HG03159 (cell line): ENCODE measurements around the gene CNNM3.
"Not testable (repeated sequence)": the region's sequence is repeated elsewhere in the genome, so short reads cannot be mapped to it uniquely, and the experiment has no call there.

Experiments
- ATAC-seq: cut with Tn5 transposase; IDR thresholded peaks from one replicate; pipeline ENCODE4 v1.9.1; 2021; ENCODE audit warnings: mild to moderate bottlenecking, moderate library complexity; ENCODE audit not compliant: unreplicated experiment

The CNNM3 gene

GRCh38 chr2:96816127-96816835 is at the start of gene CNNM3:
CNNM3 (plus strand) TSS chr2:96816268; CDS start chr2:96816278, 10 bp downstream.
- ATAC-seq, result peak; percentile 89

GRCh38 chr2:96767135-96767871 is 48.8 kb upstream of the CNNM3 start:
- no peak for ATAC-seq

- peak; percentile 58 for ATAC-seq
Observed at GRCh38 chr2:96768083-96768561, 47.9 kb upstream of the CNNM3 start.

GRCh38 chr2:96769814-96770213 is 46.3 kb upstream of the CNNM3 start:
- ATAC-seq, result no peak

- no peak for ATAC-seq
Observed at GRCh38 chr2:96770442-96771202, 45.4 kb upstream of the CNNM3 start.

- ATAC-seq, result no peak
Observed at GRCh38 chr2:96771796-96772618, 44.1 kb upstream of the CNNM3 start.

GRCh38 chr2:96772903-96773671 is 43.0 kb upstream of the CNNM3 start:
- ATAC-seq, result no peak

GRCh38 chr2:96773922-96774321 is 42.1 kb upstream of the CNNM3 start:
- no peak for ATAC-seq

GRCh38 chr2:96775160-96775559 is 40.9 kb upstream of the CNNM3 start:
- ATAC-seq, result no peak

GRCh38 chr2:96783388-96783787 is 32.7 kb upstream of the CNNM3 start:
- no peak for ATAC-seq

GRCh38 chr2:96787411-96787810 is 28.7 kb upstream of the CNNM3 start:
- no peak for ATAC-seq

- no peak for ATAC-seq
Observed at GRCh38 chr2:96788442-96789244, 27.4 kb upstream of the CNNM3 start.

- no peak for ATAC-seq
Observed at GRCh38 chr2:96789245-96789617, 26.8 kb upstream of the CNNM3 start.

GRCh38 chr2:96792772-96793749 is 23.0 kb upstream of the CNNM3 start:
- ATAC-seq, result no peak

- ATAC-seq, result no peak
Observed at GRCh38 chr2:96795076-96795475, 21.0 kb upstream of the CNNM3 start.

- not testable (repeated sequence) for ATAC-seq
Observed at GRCh38 chr2:96796497-96796896, 19.6 kb upstream of the CNNM3 start.

- ATAC-seq, result no peak
Observed at GRCh38 chr2:96797066-96797625, 18.9 kb upstream of the CNNM3 start.
